ENCODE results near the gene FGFR2. TPM values are rescaled to one million over a fixed set of nuclear protein-coding genes. Genes with fewer than 3 reads are reported as not detected.

FGFR2 gene
- total and polyA plus RNA-seq, 2 of the 4 experiments (the other 2 are of a cell fraction): not detected

DNA sequence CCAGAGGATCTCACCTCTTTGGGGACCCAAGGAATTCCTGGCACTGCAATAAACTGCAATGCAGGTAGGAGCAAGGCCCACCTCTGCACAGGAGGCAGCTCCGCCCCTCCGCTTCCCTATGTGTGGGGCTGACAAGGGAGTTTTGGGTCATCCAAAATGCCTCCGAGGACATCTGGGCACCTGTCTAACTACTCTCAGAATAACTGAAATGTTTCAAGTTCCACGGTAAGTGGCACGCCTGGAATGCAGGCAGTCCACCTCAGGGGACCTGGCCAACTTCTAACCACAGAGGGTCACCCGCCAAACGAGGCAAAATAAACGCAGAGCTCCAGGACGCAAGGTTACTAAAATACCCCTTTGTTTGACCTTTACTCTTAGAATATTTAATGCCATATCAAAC lies 102.5 kb downstream of the FGFR2 start:
- intact Hi-C loops (cut with micrococcal nuclease) (no loop called here), in situ Hi-C loops (cut with MboI; ENCODE audit: low sequenced_read_pairs) (no loop called here), dilution Hi-C loops (cut with HindIII; ENCODE audit: low sequenced_read_pairs, unreplicated experiment) (no loop called here)
- H3K27ac ChIP-seq (ENCODE audit: insufficient read depth, low read length): no peak overlapping the region
- H3K4me1 ChIP-seq (ENCODE audit: control insufficient read depth, insufficient read depth, low read length): no peaks in the 10 kb centered on the region
- H3K4me3 ChIP-seq (ENCODE audit: insufficient read depth, low read depth, low read length): no peak overlapping the region
- peaks cover 44% of the 10 kb centered on the region for H3K9me3 ChIP-seq (ENCODE audit: control insufficient read depth, insufficient read depth, low read length)
- H4K91ac ChIP-seq (ENCODE audit: insufficient read depth, low read depth, low read length): no peak overlapping the region
- ChIA-PET POLR2A (ENCODE audit: unreplicated experiment) (no interaction called here), CTCF (no interaction called here)
- H2AFZ ChIP-seq (replicated peaks; ENCODE audit: low read length, poor library complexity): no peak overlapping the region
- TF ChIP-seq, protein P1, sequence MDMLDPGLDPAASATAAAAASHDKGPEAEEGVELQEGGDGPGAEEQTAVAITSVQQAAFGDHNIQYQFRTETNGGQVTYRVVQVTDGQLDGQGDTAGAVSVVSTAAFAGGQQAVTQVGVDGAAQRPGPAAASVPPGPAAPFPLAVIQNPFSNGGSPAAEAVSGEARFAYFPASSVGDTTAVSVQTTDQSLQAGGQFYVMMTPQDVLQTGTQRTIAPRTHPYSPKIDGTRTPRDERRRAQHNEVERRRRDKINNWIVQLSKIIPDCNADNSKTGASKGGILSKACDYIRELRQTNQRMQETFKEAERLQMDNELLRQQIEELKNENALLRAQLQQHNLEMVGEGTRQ (IDR thresholded peaks at IDR 0.05; ENCODE audit: low read depth, low read length): no peak
- TF ChIP-seq, protein P2, sequence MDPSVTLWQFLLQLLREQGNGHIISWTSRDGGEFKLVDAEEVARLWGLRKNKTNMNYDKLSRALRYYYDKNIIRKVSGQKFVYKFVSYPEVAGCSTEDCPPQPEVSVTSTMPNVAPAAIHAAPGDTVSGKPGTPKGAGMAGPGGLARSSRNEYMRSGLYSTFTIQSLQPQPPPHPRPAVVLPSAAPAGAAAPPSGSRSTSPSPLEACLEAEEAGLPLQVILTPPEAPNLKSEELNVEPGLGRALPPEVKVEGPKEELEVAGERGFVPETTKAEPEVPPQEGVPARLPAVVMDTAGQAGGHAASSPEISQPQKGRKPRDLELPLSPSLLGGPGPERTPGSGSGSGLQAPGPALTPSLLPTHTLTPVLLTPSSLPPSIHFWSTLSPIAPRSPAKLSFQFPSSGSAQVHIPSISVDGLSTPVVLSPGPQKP (IDR thresholded peaks at IDR 0.05; ENCODE audit: borderline replicate concordance, low read depth, low read length): no peak
- TF ChIP-seq POLR2A (IDR thresholded peaks at IDR 0.05; ENCODE audit: low read depth, low read length) (no peak), BHLHE40 (IDR thresholded peaks at IDR 0.05; ENCODE audit: low read depth, low read length) (no peak), CEBPB (IDR thresholded peaks at IDR 0.05; ENCODE audit: low read depth, low read length) (no peak), MXI1 (IDR thresholded peaks at IDR 0.05; ENCODE audit: borderline replicate concordance, low read depth, low read length) (no peak), RAD21 (IDR thresholded peaks at IDR 0.05; ENCODE audit: low read length) (no peak), MAZ (IDR thresholded peaks at IDR 0.05; ENCODE audit: borderline replicate concordance, low read depth, low read length) (no peak), FOS (IDR thresholded peaks at IDR 0.05; ENCODE audit: low read depth, low read length) (no peak)
- ATAC-seq (ENCODE audit: low read depth) (no peak), DNase-seq (no peak)
- no peak overlapping the region for H3K18ac ChIP-seq (ENCODE audit: low read depth, low read length)
- no peaks in the 10 kb centered on the region for H3K36me3 ChIP-seq (ENCODE audit: control insufficient read depth, insufficient read depth, low read length)
- no TSS peak for BruUV-seq (replicated peaks)
- H4K8ac ChIP-seq (ENCODE audit: low read depth in 2 of 2, low read length in 2 of 2): no peak overlapping the region
- H3K27me3 ChIP-seq (ENCODE audit: control insufficient read depth, insufficient read depth, low read length): no peaks in the 10 kb centered on the region
- H3K79me1 ChIP-seq (ENCODE audit: low read depth in 1 of 2, low read length in 2 of 2): no peaks in the 10 kb centered on the region
- no peak overlapping the region for H3K14ac ChIP-seq (replicated peaks; ENCODE audit: low read depth, low read length)
- H3K9me1 ChIP-seq (ENCODE audit: insufficient read depth, low read length): no peaks in the 10 kb centered on the region
- no peak overlapping the region for H2BK5ac ChIP-seq (ENCODE audit: low read depth, low read length, poor library complexity, severe bottlenecking)
- no peak overlapping the region for H2AK9ac ChIP-seq (replicated peaks; ENCODE audit: low read depth, low read length, poor library complexity)
- no peak overlapping the region for H3K56ac ChIP-seq (ENCODE audit: extremely low read depth, insufficient read depth, low read length)
- 27% methylated on average over 2 of the region's 9 CpGs; no CpG with 5 or more reads in 1 of the 2 experiments for WGBS, 2 experiments (ENCODE audit: extremely low coverage in 2 of 2, insufficient read length in 1 of 2)
- no peak overlapping the region for H2BK15ac ChIP-seq (ENCODE audit: low read depth, low read length)
- H2BK120ac ChIP-seq (ENCODE audit: low read depth, low read length): no peak overlapping the region
- H3K23ac ChIP-seq (ENCODE audit: low read depth, low read length): no peak overlapping the region
- no peak overlapping the region for H2AK5ac ChIP-seq (ENCODE audit: low read depth, low read length)
- no peak overlapping the region for H4K5ac ChIP-seq (ENCODE audit: low read depth, low read length)
- no peak overlapping the region for H3K4ac ChIP-seq (ENCODE audit: low read depth, low read length)
- no peak overlapping the region for H2BK20ac ChIP-seq (ENCODE audit: low read depth, low read length)
- no peaks in the 10 kb centered on the region for H4K20me1 ChIP-seq (ENCODE audit: insufficient read depth, low read length)
- no peak overlapping the region for H3K4me2 ChIP-seq (ENCODE audit: low read depth, low read length)
- H3K9ac ChIP-seq (ENCODE audit: low read depth, low read length): no peak overlapping the region

Measured in IMR-90 (cell line).